K562 (cell line): ENCODE data around the gene CHAF1A. TPM values are rescaled to one million over a fixed set of nuclear protein-coding genes. Genes with fewer than 3 reads are reported as not detected.

ENCODE experiments used
- ASH1L ChIP-seq: fragments of 450-650 bp; IDR thresholded peaks from 2 replicates; pipeline ENCODE4 v1.6.1; 2018; ENCODE audit warnings: borderline replicate concordance, mild to moderate bottlenecking, low read depth; ENCODE audit not compliant: partially characterized antibody
- CEBPG ChIP-seq, 3 experiments: fragments of 200-800 bp in 1 of 3; sonication (Bioruptor generic) in 1 of 3; sonication (generic) in 1 of 3; formaldehyde crosslinking in 1 of 3; IDR thresholded peaks in 2 of 3; conservative IDR thresholded peaks in 1 of 3; 2 replicates each; pipeline versions ENCODE4 v1.6.1 to v1.8.0; 2016 to 2022; ENCODE audit warnings: missing compliant biosample characterization in 2 of 3, missing genetic modification characterization in 2 of 3, mild to moderate bottlenecking in 1 of 3, missing genetic modification reagents in 1 of 3
- CSDE1 ChIP-seq, 2 experiments: fragments of 450-650 bp; IDR thresholded peaks; 2 replicates each; pipeline ENCODE4 v1.6.1; 2016; ENCODE audit warnings: mild to moderate bottlenecking in 1 of 2
- ELF1 ChIP-seq: fragments of 200-800 bp; sonication (Bioruptor generic); IDR thresholded peaks from 2 replicates; pipeline ENCODE4 v1.6.1; 2016; ENCODE audit warnings: missing genetic modification characterization, missing compliant biosample characterization
- FOXA1 ChIP-seq: fragments of 450-650 bp; IDR thresholded peaks from 2 replicates; pipeline ENCODE4 v1.6.1; 2016; ENCODE audit warnings: mild to moderate bottlenecking, borderline replicate concordance
- FOXK2 ChIP-seq, 2 experiments: fragments of 450-650 bp; IDR thresholded peaks in 1 of 2; conservative IDR thresholded peaks in 1 of 2; 2 replicates each; pipeline ENCODE4 v1.6.1; 2016; ENCODE audit warnings: low read depth in 2 of 2, mild to moderate bottlenecking in 1 of 2
- GATAD2B ChIP-seq: fragments of 450-650 bp; IDR thresholded peaks from 2 replicates; pipeline ENCODE4 v1.6.1; 2017; ENCODE audit warnings: mild to moderate bottlenecking, borderline replicate concordance
- HNRNPK ChIP-seq: fragments of 200-400 bp; formaldehyde crosslinking; IDR thresholded peaks from one replicate; pipeline ENCODE4 v1.6.1; 2018; ENCODE audit warnings: mild to moderate bottlenecking, low read depth, low read length; ENCODE audit not compliant: poor library complexity, severe bottlenecking
- ILF3 ChIP-seq: fragments of 450-650 bp; IDR thresholded peaks from 2 replicates; pipeline ENCODE4 v1.6.1; 2018; ENCODE audit warnings: antibody characterized with exemption, mild to moderate bottlenecking, moderate library complexity, borderline replicate concordance
- MED1 ChIP-seq: sonication (generic); formaldehyde crosslinking; IDR thresholded peaks from 2 replicates; pipeline ENCODE4 v1.8.1; 2023; ENCODE audit warnings: missing genetic modification reagents, borderline replicate concordance
- NCOA2 ChIP-seq, 2 experiments: fragments of 450-650 bp; IDR thresholded peaks; 2 replicates each; pipeline ENCODE4 v1.6.1; 2018; ENCODE audit warnings: mild to moderate bottlenecking in 2 of 2, moderate library complexity in 1 of 2; ENCODE audit not compliant: partially characterized antibody in 2 of 2
- NCOA4 ChIP-seq: fragments of 450-650 bp; IDR thresholded peaks from 2 replicates; pipeline ENCODE4 v1.6.1; 2018; ENCODE audit warnings: mild to moderate bottlenecking; ENCODE audit not compliant: partially characterized antibody
- PTBP1 ChIP-seq: fragments of 200-400 bp; formaldehyde crosslinking; IDR thresholded peaks from 2 replicates; pipeline ENCODE4 v1.6.1; 2017; ENCODE audit warnings: low read depth, low read length
- RERE ChIP-seq: sonication (generic); formaldehyde crosslinking; IDR thresholded peaks from 2 replicates; pipeline ENCODE4 v1.8.0; 2023; ENCODE audit warnings: missing genetic modification reagents, mild to moderate bottlenecking, borderline replicate concordance
- SNRNP70 ChIP-seq: fragments of 200-400 bp; formaldehyde crosslinking; optimal IDR thresholded peaks from 2 replicates; pipeline ENCODE3; 2017; ENCODE audit warnings: low read depth, low read length
- XRCC5 ChIP-seq: fragments of 200-400 bp; formaldehyde crosslinking; IDR thresholded peaks from 2 replicates; pipeline ENCODE4 v1.6.1; 2017; ENCODE audit warnings: low read depth, mild to moderate bottlenecking, low read length
- ZNF384 ChIP-seq: IDR thresholded peaks from 2 replicates; pipeline ENCODE4 v1.6.1; 2012; ENCODE audit warnings: low read depth, low read length, improper control_type of control experiment
- ZNF444 ChIP-seq: fragments of 250-450 bp; sonication (Bioruptor Pico); IDR thresholded peaks from 2 replicates; pipeline ENCODE4 v1.4.0; 2020; ENCODE audit warnings: mild to moderate bottlenecking, moderate library complexity
- polyA plus RNA-seq, 8 experiments: library from polyadenylated mRNA; depleted of rRNA in 4 of 8; stranded (reverse) in 5 of 8; unstranded in 3 of 8; fragments of >200 nt; fragmentation: Nextera tagmentation in 2 of 8; fragmentation: Illumina TruSeq in 1 of 8; extraction: Ambion mirVana in 2 of 8; extraction: Trizol in 1 of 8; gene quantifications; 2 replicates each; pipeline versions ENCODE4 v1.2.1 to v1.2.3, GENCODE V29; 2011 to 2014; ENCODE audit warnings: inconsistent platforms in 1 of 8, missing spikeins in 1 of 8
- total RNA-seq, 7 experiments: library from RNA; depleted of rRNA in 6 of 7; stranded (reverse); fragments of >200 nt in 6 of 7; fragmentation: Illumina TruSeq in 2 of 7; extraction: Trizol in 2 of 7; gene quantifications; 2 replicates each; pipeline versions ENCODE4 v1.2.1 to v1.2.3, GENCODE V29; 2011 to 2021; ENCODE audit warnings: low replicate concordance in 1 of 7
- TF ChIP-seq, protein P1 (sequence below): fragments of 450-650 bp; IDR thresholded peaks from 2 replicates; pipeline ENCODE4 v1.6.1; 2016; ENCODE audit warnings: missing biosample characterization, missing genetic modification characterization
- TF ChIP-seq, protein P2 (sequence below): fragments of 250-450 bp; sonication (Bioruptor Pico); IDR thresholded peaks from 2 replicates; pipeline ENCODE4 v1.6.1; 2021; ENCODE audit warnings: mild to moderate bottlenecking

Gene CHAF1A
- total and polyA plus RNA-seq, 9 of the 15 experiments (the other 6 are each of a cell fraction or from before 2014, with no cell fraction given), result 1.6 to 86.9 (median 45.2) TPM

DNA sequence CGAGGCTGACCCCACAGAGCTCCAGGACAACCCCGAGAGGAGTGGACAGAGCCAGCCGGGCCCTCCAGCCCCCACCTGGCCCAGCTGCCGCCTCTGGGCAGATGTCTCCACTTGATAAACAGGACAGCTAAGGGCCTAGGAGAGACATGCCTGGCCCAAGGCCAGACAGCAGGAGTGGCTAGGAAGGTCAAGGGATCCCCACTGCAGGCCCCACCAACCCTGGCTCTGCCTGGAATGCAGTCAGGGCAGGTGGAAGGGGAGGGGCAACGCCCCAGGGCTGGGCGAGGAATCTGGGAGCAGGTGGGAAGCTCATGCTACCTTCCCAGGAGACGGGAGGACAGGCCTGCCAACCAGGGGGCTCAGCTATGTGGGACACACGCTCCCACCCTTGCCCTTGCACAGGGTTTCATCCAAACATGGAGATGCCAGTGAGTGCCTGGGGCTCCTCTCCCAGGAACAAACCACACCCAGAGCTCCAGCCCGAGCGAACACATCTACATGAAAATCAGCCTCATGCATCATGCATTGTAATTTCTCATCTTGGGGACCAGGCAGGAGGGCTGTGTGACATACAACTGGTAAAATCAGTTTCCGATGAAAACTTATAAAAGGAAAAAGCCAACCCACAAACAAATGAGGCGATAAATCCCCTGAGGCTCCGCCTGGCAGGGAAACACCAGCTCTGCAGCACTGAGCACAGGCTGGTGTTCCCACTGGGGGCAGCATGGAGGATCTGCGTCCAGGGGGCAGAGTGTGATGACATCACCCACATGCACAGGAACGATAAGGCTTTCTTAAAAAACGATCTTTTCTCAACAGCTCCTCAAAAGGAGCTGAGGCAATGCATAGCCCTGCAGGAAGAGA, 27.0 kb upstream of the CHAF1A start (continued):
- TF ChIP-seq NCOA2 (IDR thresholded peaks at IDR 0.05; ENCODE audit: partially characterized antibody in 2 of 2) (no peak), ASH1L (no peak), FOXK2 (conservative IDR thresholded peaks at IDR 0.05 in 1 of 2, IDR thresholded peaks at IDR 0.05 in 1 of 2; ENCODE audit: low read depth in 2 of 2) (peak; percentile 45 to 61; a peak in 3 of 4 replicates), XRCC5 (peak; percentile 96), ZNF444 (CRISPR knock-in tag) (no peak), HNRNPK (no peak), NCOA4 (no peak), MED1 (CRISPR knock-in tag) (no peak), CSDE1 (IDR thresholded peaks at IDR 0.05) (no peak), PTBP1 (0 out of 2 replicates have a peak, but pooled peaks have one; percentile 26), ZNF384 (peak; percentile 77; the same call in 1 of the 2 replicates), FOXA1 (no peak), ELF1 (tag) (no peak), SNRNP70 (no peak), RERE (CRISPR knock-in tag) (0 out of 2 replicates have a peak, but pooled peaks have one; percentile 74), GATAD2B (peak; percentile 24; the same call in 1 of the 2 replicates), CEBPG (CRISPR knock-in tag; IDR thresholded peaks at IDR 0.05) (peak; percentile 94), CEBPG (tag; conservative IDR thresholded peaks at IDR 0.05 in 1 of 2, IDR thresholded peaks at IDR 0.05 in 1 of 2) (peak; percentile 77 to 84), ILF3 (no peak)
- TF ChIP-seq, protein P1, sequence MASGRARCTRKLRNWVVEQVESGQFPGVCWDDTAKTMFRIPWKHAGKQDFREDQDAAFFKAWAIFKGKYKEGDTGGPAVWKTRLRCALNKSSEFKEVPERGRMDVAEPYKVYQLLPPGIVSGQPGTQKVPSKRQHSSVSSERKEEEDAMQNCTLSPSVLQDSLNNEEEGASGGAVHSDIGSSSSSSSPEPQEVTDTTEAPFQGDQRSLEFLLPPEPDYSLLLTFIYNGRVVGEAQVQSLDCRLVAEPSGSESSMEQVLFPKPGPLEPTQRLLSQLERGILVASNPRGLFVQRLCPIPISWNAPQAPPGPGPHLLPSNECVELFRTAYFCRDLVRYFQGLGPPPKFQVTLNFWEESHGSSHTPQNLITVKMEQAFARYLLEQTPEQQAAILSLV (tag), result no peak
- TF ChIP-seq, protein P2, sequence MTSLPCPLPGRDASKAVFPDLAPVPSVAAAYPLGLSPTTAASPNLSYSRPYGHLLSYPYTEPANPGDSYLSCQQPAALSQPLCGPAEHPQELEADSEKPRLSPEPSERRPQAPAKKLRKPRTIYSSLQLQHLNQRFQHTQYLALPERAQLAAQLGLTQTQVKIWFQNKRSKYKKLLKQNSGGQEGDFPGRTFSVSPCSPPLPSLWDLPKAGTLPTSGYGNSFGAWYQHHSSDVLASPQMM (CRISPR knock-in tag), result no peak
